CD4-positive, alpha-beta T cell treated with Interleukin-15 for 4 hours (primary cell): ENCODE measurements around the gene GPALPP1.
"Not testable (repeated sequence)": the region's sequence is repeated elsewhere in the genome, so short reads cannot be mapped to it uniquely, and the experiment has no call there.

Experiments
- DNase-seq: peaks from one replicate; pipeline ENCODE4 v3.0.0-alpha.2; 2020; ENCODE audit warnings: low spot score

Gene GPALPP1

GRCh38 chr13:44989071-44989889 lies at the start of gene GPALPP1, which contains the start of gene NUFIP1:
Gene GPALPP1 (plus strand): TSS chr13:44989538. CDS start chr13:44989655, 117 bp downstream.
Gene NUFIP1 (minus strand): TSS chr13:44989471. CDS start chr13:44989436, 35 bp downstream.
- DNase-seq = peak; percentile 90

- not testable (repeated sequence) for DNase-seq
Measured at GRCh38 chr13:44943411-44943810, 45.9 kb upstream of the GPALPP1 start.

GRCh38 chr13:44951184-44951583 lies 38.2 kb upstream of the GPALPP1 start:
- DNase-seq = no peak

- no peak for DNase-seq
Measured at GRCh38 chr13:44952671-44953070, 36.7 kb upstream of the GPALPP1 start.

GRCh38 chr13:44954224-44954623 lies 35.1 kb upstream of the GPALPP1 start:
- no peak for DNase-seq

GRCh38 chr13:44955406-44955805 lies 33.9 kb upstream of the GPALPP1 start:
- no peak for DNase-seq

GRCh38 chr13:44961997-44962396 lies 27.3 kb upstream of the GPALPP1 start:
- no peak for DNase-seq

GRCh38 chr13:44967704-44968433 lies 21.5 kb upstream of the GPALPP1 start:
- no peak for DNase-seq

- DNase-seq = no peak
Measured at GRCh38 chr13:44968434-44968815, 20.9 kb upstream of the GPALPP1 start.

GRCh38 chr13:44969551-44970484 lies 19.5 kb upstream of the GPALPP1 start:
- peak; percentile 16 for DNase-seq

- DNase-seq = no peak
Measured at GRCh38 chr13:44971656-44972595, 17.4 kb upstream of the GPALPP1 start.

- DNase-seq = peak; percentile 28
Measured at GRCh38 chr13:44972956-44973581, 16.3 kb upstream of the GPALPP1 start.

- no peak for DNase-seq
Measured at GRCh38 chr13:44974056-44974793, 15.1 kb upstream of the GPALPP1 start.

- DNase-seq = no peak
Measured at GRCh38 chr13:44976196-44976595, 13.1 kb upstream of the GPALPP1 start.

- DNase-seq = no peak
Measured at GRCh38 chr13:44976949-44977583, 12.3 kb upstream of the GPALPP1 start.

- no peak for DNase-seq
Measured at GRCh38 chr13:44978328-44978727, 11.0 kb upstream of the GPALPP1 start.

GRCh38 chr13:44989941-44990340 lies 603 bp downstream of the GPALPP1 start:
- DNase-seq = no peak

- DNase-seq = no peak
Measured at GRCh38 chr13:45003417-45003816, 14.1 kb downstream of the GPALPP1 start.

GRCh38 chr13:45004096-45004495 lies 14.8 kb downstream of the GPALPP1 start:
- no peak for DNase-seq
